Neural cell (in vitro differentiated cells): ENCODE measurements around the gene CWC27. TPM values are rescaled to one million over a fixed set of nuclear protein-coding genes. Genes with fewer than 3 reads are reported as not detected.

Source experiments
- H2AFZ ChIP-seq: fragments of 200-600, 300-800 bp; sonication (generic), shearing (Covaris generic); 2 replicates; pipeline ENCODE4 v1.6.0; 2014; ENCODE audit warnings: low read depth, mild to moderate bottlenecking, antibody characterized with exemption, low read length, moderate library complexity
- H3F3A ChIP-seq: fragments of 200-600 bp; shearing (Covaris generic); 2 replicates; pipeline ENCODE4 v1.6.1; 2016; ENCODE audit warnings: mild to moderate bottlenecking, moderate library complexity, mixed read lengths, antibody characterized with exemption, low read length; ENCODE audit not compliant: insufficient read depth, poor library complexity, severe bottlenecking
- H3K27ac ChIP-seq: fragments of 200-600, 300-800 bp; sonication (generic), shearing (Covaris generic); 2 replicates; pipeline ENCODE4 v1.5.1; 2014; ENCODE audit warnings: mild to moderate bottlenecking, low read length, moderate library complexity
- H3K27me3 ChIP-seq: fragments of 300-800, 200-600 bp; sonication (generic), shearing (Covaris generic); 2 replicates; pipeline ENCODE4 v1.6.0; 2014; ENCODE audit warnings: mild to moderate bottlenecking, low read depth, low read length, moderate library complexity; ENCODE audit not compliant: insufficient read depth
- H3K36me3 ChIP-seq: fragments of 300-800, 200-600 bp; sonication (generic), shearing (Covaris generic); 2 replicates; pipeline ENCODE4 v1.5.1; 2014; ENCODE audit warnings: mild to moderate bottlenecking, antibody characterized with exemption, low read length, moderate library complexity; ENCODE audit not compliant: insufficient read depth
- H3K4me2 ChIP-seq: fragments of 300-800, 200-600 bp; sonication (generic), shearing (Covaris generic); 2 replicates; pipeline ENCODE4 v1.6.0; 2014; ENCODE audit warnings: mild to moderate bottlenecking, low read length
- H3K4me3 ChIP-seq: fragments of 300-800, 200-600 bp; sonication (generic), shearing (Covaris generic); 2 replicates; pipeline ENCODE4 v1.5.1; 2014; ENCODE audit warnings: mild to moderate bottlenecking, low read length, moderate library complexity
- H3K79me2 ChIP-seq: fragments of 200-600 bp; shearing (Covaris generic); replicated peaks from 2 replicates; pipeline ENCODE4 v1.6.0; 2014; ENCODE audit warnings: mild to moderate bottlenecking, low read length, moderate library complexity; ENCODE audit not compliant: insufficient read depth
- H3K9ac ChIP-seq: fragments of 300-800, 200-600 bp; sonication (generic), shearing (Covaris generic); 2 replicates; pipeline ENCODE4 v1.6.1; 2016; ENCODE audit warnings: mild to moderate bottlenecking, low read length, mixed read lengths
- H3K9me2 ChIP-seq: fragments of 200-600 bp; shearing (Covaris generic); 2 replicates; pipeline ENCODE4 v1.6.1; 2016; ENCODE audit warnings: mild to moderate bottlenecking, low read length, mixed read lengths; ENCODE audit not compliant: insufficient read depth
- H3K9me3 ChIP-seq: fragments of 200-600, 300-800 bp; sonication (generic), shearing (Covaris generic); 2 replicates; pipeline ENCODE4 v1.6.1; 2016; ENCODE audit warnings: mild to moderate bottlenecking, mixed run types, low read length, moderate library complexity, mixed read lengths
- H4K20me1 ChIP-seq: fragments of 200-600 bp; shearing (Covaris generic); 2 replicates; pipeline ENCODE4 v1.6.1; 2016; ENCODE audit warnings: mild to moderate bottlenecking, mixed run types; ENCODE audit not compliant: insufficient read depth
- EP300 ChIP-seq: fragments of 450-650 bp; conservative IDR thresholded peaks from 2 replicates; pipeline ENCODE4 v1.6.1; 2014; ENCODE audit warnings: antibody characterized with exemption, mild to moderate bottlenecking, moderate library complexity; ENCODE audit not compliant: poor library complexity, severe bottlenecking
- EZH2 ChIP-seq: fragments of 200-600, 300-800 bp; shearing (Covaris generic), sonication (generic); IDR thresholded peaks from 2 replicates; pipeline ENCODE4 v1.6.1; 2014; ENCODE audit warnings: antibody characterized with exemption, low read length, borderline replicate concordance, mild to moderate bottlenecking; ENCODE audit not compliant: insufficient read depth, poor library complexity, severe bottlenecking
- MXI1 ChIP-seq: fragments of 450-650 bp; conservative IDR thresholded peaks from 2 replicates; pipeline ENCODE4 v1.6.1; 2014; ENCODE audit warnings: antibody characterized with exemption, mild to moderate bottlenecking; ENCODE audit not compliant: poor library complexity, severe bottlenecking
- POLR2AphosphoS5 ChIP-seq: IDR thresholded peaks from 2 replicates; pipeline ENCODE4 v1.6.1; 2012
- RAD21 ChIP-seq: fragments of 450-650 bp; conservative IDR thresholded peaks from 2 replicates; pipeline ENCODE4 v1.6.1; 2014; ENCODE audit warnings: antibody characterized with exemption, mild to moderate bottlenecking, moderate library complexity
- SMC3 ChIP-seq: fragments of 450-650 bp; conservative IDR thresholded peaks from 2 replicates; pipeline ENCODE4 v1.6.1; 2014; ENCODE audit warnings: antibody characterized with exemption, mild to moderate bottlenecking, moderate library complexity; ENCODE audit not compliant: poor library complexity
- TAF1 ChIP-seq: IDR thresholded peaks from 2 replicates; pipeline ENCODE4 v1.6.1; 2012; ENCODE audit warnings: low read depth
- polyA plus RNA-seq: library from polyadenylated mRNA; depleted of rRNA; stranded (reverse); fragments of >200 nt; gene quantifications from 2 replicates; pipeline ENCODE4 v1.2.3, GENCODE V29; 2014
- TF ChIP-seq, protein P1 (sequence below): IDR thresholded peaks from 2 replicates; pipeline ENCODE4 v1.6.1; 2012; ENCODE audit warnings: borderline replicate concordance
- TF ChIP-seq, protein P2 (sequence below): fragments of 450-650 bp; IDR thresholded peaks from 2 replicates; pipeline ENCODE4 v1.5.1; 2014; ENCODE audit warnings: antibody characterized with exemption, mild to moderate bottlenecking, moderate library complexity; ENCODE audit not compliant: poor library complexity, severe bottlenecking

The CWC27 gene
- polyA plus RNA-seq, 1 donor from 2014 or later: 26.2 TPM

DNA sequence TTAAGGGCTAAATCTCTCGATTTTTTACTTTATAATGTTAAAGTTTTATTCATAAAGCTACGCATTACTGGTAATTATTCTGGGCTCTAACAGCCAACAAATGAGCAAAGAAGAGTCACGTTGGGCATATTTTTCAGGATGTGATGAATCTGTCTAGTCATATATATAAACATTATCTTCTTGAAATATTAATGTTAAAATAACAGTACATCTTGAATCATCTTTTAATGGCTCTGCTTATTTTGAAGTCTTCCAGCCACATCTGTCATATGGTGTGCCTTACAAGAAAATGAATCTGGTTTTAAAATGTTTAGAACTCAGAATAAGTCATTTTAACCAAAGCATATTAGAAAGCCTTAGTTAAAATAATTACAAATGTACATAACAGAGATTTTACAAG is 96.9 kb downstream of the CWC27 start:
- Histone ChIP-seq H3K9me2 (no peaks in the 10 kb centered on the region), H3K9ac (no peak overlapping the region), H3K9me3 (no peaks in the 10 kb centered on the region), H3K36me3 (no peaks in the 10 kb centered on the region), H3K4me3 (no peak overlapping the region), H3F3A (no peaks in the 10 kb centered on the region), H2AFZ (no peak overlapping the region), H3K27ac (no peak overlapping the region), H3K79me2 (no peaks in the 10 kb centered on the region), H4K20me1 (no peaks in the 10 kb centered on the region), H3K27me3 (no peaks in the 10 kb centered on the region), H3K4me2 (no peak overlapping the region)
- TF ChIP-seq EP300 (no peak), MXI1 (no peak), EZH2 (no peak), SMC3 (no peak), RAD21 (no peak), TAF1 (no peak), POLR2AphosphoS5 (no peak)
- TF ChIP-seq, protein P1, sequence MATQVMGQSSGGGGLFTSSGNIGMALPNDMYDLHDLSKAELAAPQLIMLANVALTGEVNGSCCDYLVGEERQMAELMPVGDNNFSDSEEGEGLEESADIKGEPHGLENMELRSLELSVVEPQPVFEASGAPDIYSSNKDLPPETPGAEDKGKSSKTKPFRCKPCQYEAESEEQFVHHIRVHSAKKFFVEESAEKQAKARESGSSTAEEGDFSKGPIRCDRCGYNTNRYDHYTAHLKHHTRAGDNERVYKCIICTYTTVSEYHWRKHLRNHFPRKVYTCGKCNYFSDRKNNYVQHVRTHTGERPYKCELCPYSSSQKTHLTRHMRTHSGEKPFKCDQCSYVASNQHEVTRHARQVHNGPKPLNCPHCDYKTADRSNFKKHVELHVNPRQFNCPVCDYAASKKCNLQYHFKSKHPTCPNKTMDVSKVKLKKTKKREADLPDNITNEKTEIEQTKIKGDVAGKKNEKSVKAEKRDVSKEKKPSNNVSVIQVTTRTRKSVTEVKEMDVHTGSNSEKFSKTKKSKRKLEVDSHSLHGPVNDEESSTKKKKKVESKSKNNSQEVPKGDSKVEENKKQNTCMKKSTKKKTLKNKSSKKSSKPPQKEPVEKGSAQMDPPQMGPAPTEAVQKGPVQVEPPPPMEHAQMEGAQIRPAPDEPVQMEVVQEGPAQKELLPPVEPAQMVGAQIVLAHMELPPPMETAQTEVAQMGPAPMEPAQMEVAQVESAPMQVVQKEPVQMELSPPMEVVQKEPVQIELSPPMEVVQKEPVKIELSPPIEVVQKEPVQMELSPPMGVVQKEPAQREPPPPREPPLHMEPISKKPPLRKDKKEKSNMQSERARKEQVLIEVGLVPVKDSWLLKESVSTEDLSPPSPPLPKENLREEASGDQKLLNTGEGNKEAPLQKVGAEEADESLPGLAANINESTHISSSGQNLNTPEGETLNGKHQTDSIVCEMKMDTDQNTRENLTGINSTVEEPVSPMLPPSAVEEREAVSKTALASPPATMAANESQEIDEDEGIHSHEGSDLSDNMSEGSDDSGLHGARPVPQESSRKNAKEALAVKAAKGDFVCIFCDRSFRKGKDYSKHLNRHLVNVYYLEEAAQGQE: no peak
- TF ChIP-seq, protein P2, sequence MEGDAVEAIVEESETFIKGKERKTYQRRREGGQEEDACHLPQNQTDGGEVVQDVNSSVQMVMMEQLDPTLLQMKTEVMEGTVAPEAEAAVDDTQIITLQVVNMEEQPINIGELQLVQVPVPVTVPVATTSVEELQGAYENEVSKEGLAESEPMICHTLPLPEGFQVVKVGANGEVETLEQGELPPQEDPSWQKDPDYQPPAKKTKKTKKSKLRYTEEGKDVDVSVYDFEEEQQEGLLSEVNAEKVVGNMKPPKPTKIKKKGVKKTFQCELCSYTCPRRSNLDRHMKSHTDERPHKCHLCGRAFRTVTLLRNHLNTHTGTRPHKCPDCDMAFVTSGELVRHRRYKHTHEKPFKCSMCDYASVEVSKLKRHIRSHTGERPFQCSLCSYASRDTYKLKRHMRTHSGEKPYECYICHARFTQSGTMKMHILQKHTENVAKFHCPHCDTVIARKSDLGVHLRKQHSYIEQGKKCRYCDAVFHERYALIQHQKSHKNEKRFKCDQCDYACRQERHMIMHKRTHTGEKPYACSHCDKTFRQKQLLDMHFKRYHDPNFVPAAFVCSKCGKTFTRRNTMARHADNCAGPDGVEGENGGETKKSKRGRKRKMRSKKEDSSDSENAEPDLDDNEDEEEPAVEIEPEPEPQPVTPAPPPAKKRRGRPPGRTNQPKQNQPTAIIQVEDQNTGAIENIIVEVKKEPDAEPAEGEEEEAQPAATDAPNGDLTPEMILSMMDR: no peak

GRCh38 chr5:64869419-64869818 is 100.7 kb downstream of the CWC27 start:
- no peaks in the 10 kb centered on the region for H4K20me1 ChIP-seq
- TF ChIP-seq EP300 (no peak), EZH2 (no peak), MXI1 (no peak), TAF1 (no peak), SMC3 (no peak)
- H3K36me3 ChIP-seq: no peaks in the 10 kb centered on the region
- no peaks in the 10 kb centered on the region for H3K27me3 ChIP-seq
- H3K9ac ChIP-seq: no peak overlapping the region
- H3K9me2 ChIP-seq: no peaks in the 10 kb centered on the region
- H3F3A ChIP-seq: no peaks in the 10 kb centered on the region
- no peaks in the 10 kb centered on the region for H3K9me3 ChIP-seq
- H3K27ac ChIP-seq: no peak overlapping the region
- H3K79me2 ChIP-seq: no peaks in the 10 kb centered on the region
- H3K4me2 ChIP-seq: no peak overlapping the region
- no peak overlapping the region for H3K4me3 ChIP-seq
- no peak overlapping the region for H2AFZ ChIP-seq
